Ovary (tissue), 3 donors: ENCODE data around the gene ALOXE3.

ENCODE experiments used
- CTCF ChIP-seq, 3 donors: fragments of 450-650 bp in 2 of 3; fragments of 200-600 bp in 1 of 3; IDR thresholded peaks; one replicate each; pipeline versions ENCODE4 v1.5.1 to v1.8.0; 2016 to 2022; ENCODE audit warnings: antibody characterized with exemption in 3 of 3, mild to moderate bottlenecking in 1 of 3
- EP300 ChIP-seq: sonication (generic); formaldehyde crosslinking; IDR thresholded peaks from one replicate; pipeline ENCODE4 v1.6.1; 2017; ENCODE audit warnings: antibody characterized with exemption
- donor health status: DM: no; HTN: no; CAD: no.

GRCh38 chr17:8071496-8071895, 46.8 kb downstream of the ALOXE3 start:
- TF ChIP-seq CTCF (IDR thresholded peaks at IDR 0.05) (no peak), EP300 (no peak)
